HG02610 (cell line): ENCODE results near the gene CBARP.
"Not testable (repeated sequence)": the region's sequence is repeated elsewhere in the genome, so short reads cannot be mapped to it uniquely, and the experiment has no call there.

Experiments
- ATAC-seq: cut with Tn5 transposase; IDR thresholded peaks from one replicate; pipeline ENCODE4 v1.9.1; 2021; ENCODE audit warnings: mild to moderate bottlenecking, moderate library complexity; ENCODE audit not compliant: unreplicated experiment

The CBARP gene

DNA sequence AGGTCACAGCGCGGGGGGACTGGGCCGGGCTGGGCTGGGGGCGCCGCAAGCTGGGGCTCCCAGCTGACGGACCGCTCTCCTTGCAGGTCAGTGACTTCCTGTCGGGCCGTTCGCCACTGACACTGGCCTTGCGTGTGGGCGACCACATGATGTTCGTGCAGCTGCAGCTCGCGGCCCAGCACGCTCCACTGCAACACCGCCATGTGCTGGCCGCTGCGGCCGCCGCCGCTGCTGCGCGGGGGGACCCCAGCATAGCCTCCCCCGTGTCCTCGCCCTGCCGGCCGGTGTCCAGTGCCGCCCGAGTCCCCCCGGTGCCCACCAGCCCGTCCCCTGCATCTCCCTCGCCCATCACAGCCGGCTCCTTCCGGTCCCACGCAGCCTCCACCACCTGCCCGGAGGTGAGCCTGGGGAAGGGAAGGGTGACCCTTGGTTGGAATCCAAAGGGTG, 16.3 kb upstream of the CBARP start:
- no peak for ATAC-seq

DNA sequence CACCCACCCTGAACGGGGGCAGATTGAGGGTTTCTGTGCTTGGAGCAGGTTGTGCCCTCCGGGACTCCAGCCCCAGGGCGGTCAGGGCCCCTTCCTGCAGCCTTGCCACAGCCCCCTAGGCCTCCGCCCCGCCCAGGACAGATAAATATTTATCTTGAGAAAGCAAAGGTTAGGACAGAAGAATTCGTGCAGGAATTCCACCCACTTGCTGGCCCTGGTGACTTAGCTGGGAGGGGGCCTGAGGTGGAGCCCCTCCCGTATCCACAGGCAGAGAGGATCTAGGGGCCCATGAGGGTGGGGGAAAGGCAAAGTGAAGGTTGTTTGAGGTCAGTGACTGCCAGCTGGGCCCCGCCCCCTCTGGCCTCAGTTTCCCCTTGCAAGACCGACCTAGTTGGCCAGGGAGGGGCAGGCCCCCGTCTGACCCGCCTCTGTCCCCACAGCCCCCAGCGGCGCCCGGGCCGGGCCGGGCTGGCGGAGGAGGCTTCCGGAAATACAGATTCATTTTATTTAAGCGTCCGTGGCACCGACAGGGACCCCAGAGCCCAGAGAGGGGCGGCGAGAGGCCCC, 15.8 kb upstream of the CBARP start:
- ATAC-seq, result no peak

- ATAC-seq, result no peak
These were observed 15.2 kb upstream of the CBARP start for GRCh38 chr19:1252821-1253513.

GRCh38 chr19:1252221-1252820, 14.5 kb upstream of the CBARP start:
- no peak for ATAC-seq

- no peak for ATAC-seq
These were observed 13.8 kb upstream of the CBARP start for GRCh38 chr19:1251330-1252220.

DNA sequence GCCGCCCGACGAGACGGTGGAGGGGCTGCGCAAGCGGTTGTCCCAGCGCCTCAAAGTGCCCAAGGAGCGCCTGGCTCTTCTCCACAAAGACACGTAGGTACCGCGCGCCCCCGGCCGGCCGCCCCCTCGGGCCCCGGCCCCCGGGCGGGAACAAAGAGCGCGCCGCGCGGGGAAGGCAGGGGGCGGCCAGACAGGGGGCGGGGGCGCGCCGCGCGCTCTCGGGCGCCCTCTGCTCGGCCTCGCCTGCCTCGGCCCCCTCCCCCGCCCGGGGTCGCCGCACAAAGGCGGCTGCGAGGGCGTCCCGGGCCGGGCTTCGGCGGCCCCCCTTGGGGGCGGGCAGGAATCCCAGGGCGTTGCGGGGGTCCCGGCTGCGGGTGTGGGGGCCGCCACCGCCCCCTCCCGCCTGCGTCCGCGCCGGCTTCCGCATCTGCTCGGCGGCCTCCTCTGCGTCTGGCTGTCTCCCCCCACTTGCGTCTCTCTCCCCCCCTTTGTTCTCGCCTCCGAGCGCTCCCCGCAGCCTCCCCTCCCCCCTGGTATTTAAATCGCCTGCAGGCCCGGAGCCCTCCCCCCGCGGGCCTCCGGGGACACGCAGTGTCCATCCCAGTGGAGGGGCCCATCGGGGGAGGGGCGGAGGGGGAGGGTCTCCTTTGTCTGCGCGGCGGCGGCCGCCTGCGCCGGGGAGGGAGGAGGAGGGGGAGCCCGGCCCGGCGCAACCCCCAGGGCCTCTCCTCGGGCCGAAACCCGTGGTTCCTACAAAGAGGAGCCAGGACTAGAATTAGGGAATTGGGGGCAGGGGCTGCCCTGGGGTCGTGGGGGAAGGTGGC, 12.8 kb upstream of the CBARP start:
- no peak for ATAC-seq

DNA sequence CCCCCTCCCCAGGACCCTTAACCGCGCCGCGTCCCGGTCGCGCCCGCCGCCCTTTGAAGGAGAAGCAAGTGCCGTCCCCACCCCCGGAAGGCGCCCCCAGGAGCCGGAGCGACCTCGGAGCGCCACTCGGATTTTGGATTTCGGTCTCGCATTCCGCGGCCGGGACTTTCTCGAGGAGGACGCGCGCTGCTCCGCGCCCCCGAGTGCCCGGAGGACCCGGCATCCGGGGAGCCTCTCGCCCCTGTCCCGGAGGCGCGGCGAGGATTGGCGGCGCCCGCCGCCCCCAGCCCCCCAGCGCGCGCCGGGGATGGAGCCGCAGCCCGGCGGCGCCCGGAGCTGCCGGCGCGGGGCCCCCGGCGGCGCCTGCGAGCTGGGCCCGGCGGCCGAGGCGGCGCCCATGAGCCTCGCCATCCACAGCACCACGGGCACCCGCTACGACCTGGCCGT, 12.2 kb upstream of the CBARP start:
- no peak for ATAC-seq

DNA sequence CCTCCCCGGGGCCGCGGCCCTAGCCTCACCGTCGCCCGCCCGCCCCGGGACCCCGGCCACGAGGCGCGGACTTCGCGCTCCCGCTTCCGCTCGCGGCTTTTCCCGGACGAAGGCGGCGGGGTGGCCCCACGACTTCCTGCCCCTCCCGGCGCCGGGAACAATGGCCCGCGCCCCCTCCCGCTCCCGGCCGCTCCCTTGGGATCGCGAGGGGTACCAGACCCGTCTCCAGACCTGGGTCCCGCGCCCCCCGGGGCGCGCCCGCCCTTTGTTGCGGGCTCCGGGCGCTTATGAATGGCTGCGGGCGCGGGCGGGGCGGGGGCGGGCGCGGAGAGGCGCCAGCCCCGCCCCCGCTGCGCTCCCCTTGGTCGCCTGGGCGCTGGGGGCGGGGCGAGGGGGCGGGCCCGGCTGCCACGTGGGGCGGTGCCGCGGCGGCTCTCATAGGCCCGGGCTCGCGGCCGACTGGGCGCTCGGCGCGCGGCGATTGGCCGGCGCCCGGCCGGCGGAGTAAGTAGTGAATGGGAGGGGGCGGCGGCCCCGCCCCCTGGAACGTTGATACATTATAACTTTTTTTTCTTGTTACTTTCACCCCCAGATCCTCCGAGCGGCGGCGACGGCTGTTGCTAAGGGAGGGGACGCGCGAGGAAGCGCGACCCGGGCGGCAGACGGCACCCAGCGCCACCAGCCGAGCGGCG, 11.6 kb upstream of the CBARP start:
- ATAC-seq, result peak; percentile 39

GRCh38 chr19:1248786-1249297, 11.0 kb upstream of the CBARP start:
- ATAC-seq, result peak; percentile 15

GRCh38 chr19:1248139-1248785, 10.5 kb upstream of the CBARP start, which contains the start of gene MIDN:
MIDN (plus strand) TSS chr19:1248583; CDS start chr19:1250297, 1,714 bp downstream.
- ATAC-seq, result peak; percentile 14

DNA sequence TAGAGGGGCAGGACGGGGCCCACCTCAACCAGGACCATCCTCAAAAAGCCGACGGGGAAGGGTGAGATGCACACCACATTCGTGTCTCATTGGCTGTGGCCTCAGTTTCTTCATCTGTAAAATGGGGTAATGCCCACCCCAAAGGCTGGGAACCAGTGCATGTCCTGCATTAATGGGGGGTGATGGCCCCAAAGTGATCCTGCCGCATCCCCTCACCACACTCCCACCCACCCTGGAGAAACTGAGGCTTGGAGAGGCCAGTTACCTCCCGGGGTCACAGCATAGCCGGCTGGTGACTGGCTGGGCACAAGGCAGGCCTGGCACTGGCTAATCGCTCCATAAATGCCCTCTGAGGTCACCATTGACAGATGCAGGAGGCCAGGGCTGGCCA, 9.9 kb upstream of the CBARP start:
- no peak for ATAC-seq

DNA sequence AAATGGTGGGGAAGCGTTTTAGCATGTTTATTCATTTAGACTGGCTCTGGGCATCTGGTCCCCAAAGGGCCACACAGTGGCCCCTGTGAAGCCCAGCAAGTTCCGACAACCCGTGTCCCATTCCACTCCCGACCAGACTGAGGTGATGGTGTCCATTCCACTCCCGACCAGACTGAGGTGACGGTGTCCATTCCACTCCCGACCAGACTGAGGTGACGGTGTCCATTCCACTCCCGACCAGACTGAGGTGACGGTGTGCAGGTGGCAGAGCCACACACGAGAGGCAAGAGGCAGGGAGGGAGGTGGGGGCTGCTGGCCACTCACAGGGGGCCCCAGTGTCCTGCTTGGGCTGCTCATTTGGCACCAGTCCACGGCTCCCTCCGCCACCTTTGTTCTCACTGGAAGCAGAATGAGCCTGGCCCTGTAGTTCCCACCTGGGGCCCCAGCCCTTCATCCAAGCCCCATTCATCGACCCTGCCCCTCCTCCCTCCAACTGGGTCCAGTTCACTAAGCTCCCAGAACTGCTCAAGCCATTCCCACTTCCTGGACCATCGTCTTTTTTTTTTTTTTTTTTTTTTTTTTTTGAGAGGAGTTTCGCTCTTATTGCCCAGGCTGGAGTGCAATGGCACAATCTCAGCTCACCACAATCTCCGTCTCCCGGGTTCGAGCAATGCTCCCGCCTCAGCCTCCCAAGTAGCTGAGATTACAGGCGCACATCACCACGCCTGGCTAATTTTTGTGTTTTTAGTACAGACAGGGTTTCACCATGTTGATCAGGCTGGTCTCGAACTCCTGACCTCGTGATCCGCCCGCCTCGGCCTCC, 8.7 kb upstream of the CBARP start:
- ATAC-seq, result not testable (repeated sequence)

DNA sequence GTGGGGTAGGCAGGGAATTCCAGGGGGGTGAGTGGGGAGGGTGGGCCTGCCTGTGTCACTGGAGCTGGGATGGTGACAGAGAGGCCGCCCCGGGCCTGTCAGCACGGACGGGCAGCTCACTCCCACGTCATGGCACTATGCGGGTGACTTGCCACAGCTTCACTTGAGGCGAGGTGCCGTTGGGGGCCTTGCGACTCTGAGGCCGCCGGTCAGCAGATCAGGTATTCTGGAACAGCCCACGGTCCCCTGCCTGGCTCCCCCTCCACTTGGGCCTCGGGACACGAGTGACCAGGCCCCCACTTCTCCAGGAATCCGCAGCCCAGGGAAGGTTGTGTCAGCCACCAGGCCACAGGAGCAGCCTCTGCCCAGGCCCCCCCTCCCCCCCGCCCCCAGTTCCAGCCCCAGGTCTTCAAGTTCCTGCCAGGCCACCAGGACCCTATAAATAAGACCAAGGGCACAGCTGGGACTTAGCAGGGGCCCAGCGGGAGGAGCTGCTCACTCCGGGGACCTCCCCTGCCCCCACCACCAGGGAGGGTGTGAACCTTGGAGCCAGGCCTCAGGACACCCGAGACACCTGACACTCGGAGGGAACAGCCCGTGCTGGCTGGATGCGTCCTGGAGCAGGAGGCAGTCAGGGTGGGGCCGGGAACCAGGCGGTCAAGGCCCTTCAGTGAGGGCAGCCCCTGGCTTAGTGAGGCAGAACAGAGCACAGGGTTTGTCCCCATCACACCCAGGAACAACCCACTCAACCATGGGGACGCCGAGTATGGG, 7.9 kb upstream of the CBARP start:
- no peak for ATAC-seq

- ATAC-seq, result no peak
These were observed 7.1 kb upstream of the CBARP start for GRCh38 chr19:1244693-1245451.

DNA sequence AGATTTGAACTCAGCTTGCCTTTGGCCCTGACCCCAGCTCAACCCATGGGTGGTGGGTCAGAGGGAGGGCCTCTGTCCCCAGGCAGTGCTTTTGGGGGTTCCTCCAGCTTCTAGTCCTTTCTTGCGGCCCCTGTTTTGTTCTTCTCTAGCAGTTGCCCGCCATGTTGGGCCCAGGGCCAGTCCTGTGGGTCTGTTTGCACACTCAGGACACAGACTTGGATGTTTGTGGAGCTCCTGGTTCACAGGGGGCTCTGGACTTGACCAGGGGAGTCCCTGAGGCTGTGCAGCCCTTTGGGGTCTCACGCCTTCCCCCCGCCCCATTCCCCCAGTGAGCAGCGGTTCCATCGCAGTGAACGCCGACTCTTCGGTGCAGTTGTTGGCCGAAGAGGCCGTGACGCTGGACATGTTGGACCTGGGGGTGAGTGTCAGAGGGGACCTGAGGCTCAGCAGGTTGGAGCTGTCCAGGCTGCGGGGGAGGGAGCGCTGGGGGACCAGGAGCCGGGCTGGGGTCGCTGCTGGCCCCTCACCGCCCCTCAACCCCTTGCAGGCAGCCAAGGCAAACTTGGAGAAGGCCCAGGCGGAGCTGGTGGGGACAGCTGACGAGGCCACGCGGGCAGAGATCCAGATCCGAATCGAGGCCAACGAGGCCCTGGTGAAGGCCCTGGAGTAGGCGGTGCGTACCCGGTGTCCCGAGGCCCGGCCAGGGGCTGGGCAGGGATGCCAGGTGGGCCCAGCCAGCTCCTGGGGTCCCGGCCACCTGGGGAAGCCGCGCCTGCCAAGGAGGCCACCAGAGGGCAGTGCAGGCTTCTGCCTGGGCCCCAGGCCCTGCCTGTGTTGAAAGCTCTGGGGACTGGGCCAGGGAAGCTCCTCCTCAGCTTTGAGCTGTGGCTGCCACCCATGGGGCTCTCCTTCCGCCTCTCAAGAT, 6.2 kb upstream of the CBARP start:
- no peak for ATAC-seq
